Right atrium auricular region (tissue), 2 donors: Measurements from ENCODE around the gene MET. TPM values are rescaled to one million over a fixed set of nuclear protein-coding genes. Genes with fewer than 3 reads are reported as not detected.

Experiments used
- DNase-seq: peaks from one replicate; pipeline ENCODE4 v3.0.0-alpha.2; 2019; ENCODE audit warnings: low spot score
- H3K27ac ChIP-seq, 2 donors: fragments of 200-600 bp; sonication (generic); 1 replicate in 1 of 2; 2 replicates in 1 of 2; pipeline ENCODE4 v1.5.1; 2016 to 2019
- H3K27me3 ChIP-seq, 2 donors: fragments of 200-600 bp; sonication (generic); one replicate each; pipeline versions ENCODE4 v1.5.1 to v1.6.0; 2017 to 2019
- H3K36me3 ChIP-seq: fragments of 200-600 bp; sonication (generic); one replicate; pipeline ENCODE4 v1.5.1; 2016
- H3K4me1 ChIP-seq, 2 donors: fragments of 200-600 bp; sonication (generic); one replicate each; pipeline versions ENCODE4 v1.5.1 to v1.6.0; 2017 to 2019
- H3K4me3 ChIP-seq, 2 donors: fragments of 200-600 bp; sonication (generic); 1 replicate in 1 of 2; 2 replicates in 1 of 2; pipeline ENCODE4 v1.5.1; 2017 to 2019; ENCODE audit warnings: mild to moderate bottlenecking in 1 of 2, moderate library complexity in 1 of 2
- H3K9me3 ChIP-seq, 2 donors: fragments of 200-600 bp; sonication (generic); one replicate each; pipeline ENCODE4 v1.5.1; 2019
- total RNA-seq, 2 donors: library from RNA; depleted of rRNA; stranded (reverse); fragments of >200 nt; gene quantifications; one replicate each; pipeline ENCODE4 v1.1.0, GENCODE V29; 2016
- TF ChIP-seq, protein P1 (sequence below), 2 donors: fragments of 200-600 bp; sonication (generic); IDR thresholded peaks; one replicate each; pipeline ENCODE4 v1.5.1; 2019; ENCODE audit warnings: antibody characterized with exemption in 2 of 2

MET gene
- total RNA-seq, 2 donors from 2014 or later, result 16.1 to 17.5 TPM

DNA sequence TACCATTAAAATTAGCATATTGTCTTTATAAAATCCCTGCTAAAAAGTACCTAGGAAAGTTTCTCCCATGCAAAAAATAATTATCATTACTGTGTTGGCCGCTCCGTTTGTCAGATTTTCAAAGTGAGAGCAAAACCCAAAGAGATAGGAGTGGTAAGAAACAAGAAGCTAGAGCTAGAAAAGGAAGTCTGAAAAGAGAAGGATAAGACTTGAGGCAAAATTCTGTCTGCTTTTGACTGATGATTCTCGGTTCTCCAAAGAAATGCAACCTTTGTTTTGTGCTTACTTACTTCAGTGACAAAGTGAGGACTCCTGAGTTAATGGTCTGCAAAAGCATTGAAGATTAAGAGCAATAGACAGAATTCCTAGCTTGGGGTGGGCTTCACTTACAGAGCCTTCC is 157.0 kb downstream of the MET start:
- Histone ChIP-seq H3K4me1 (no peaks in the 10 kb centered on the region), H3K27me3 (no peaks in the 10 kb centered on the region), H3K36me3 (no peaks in the 10 kb centered on the region), H3K4me3 (no peak overlapping the region), H3K9me3 (peaks cover 0 to 8% of the 10 kb centered on the region in 2 donors), H3K27ac (no peak overlapping the region)
- TF ChIP-seq, protein P1, sequence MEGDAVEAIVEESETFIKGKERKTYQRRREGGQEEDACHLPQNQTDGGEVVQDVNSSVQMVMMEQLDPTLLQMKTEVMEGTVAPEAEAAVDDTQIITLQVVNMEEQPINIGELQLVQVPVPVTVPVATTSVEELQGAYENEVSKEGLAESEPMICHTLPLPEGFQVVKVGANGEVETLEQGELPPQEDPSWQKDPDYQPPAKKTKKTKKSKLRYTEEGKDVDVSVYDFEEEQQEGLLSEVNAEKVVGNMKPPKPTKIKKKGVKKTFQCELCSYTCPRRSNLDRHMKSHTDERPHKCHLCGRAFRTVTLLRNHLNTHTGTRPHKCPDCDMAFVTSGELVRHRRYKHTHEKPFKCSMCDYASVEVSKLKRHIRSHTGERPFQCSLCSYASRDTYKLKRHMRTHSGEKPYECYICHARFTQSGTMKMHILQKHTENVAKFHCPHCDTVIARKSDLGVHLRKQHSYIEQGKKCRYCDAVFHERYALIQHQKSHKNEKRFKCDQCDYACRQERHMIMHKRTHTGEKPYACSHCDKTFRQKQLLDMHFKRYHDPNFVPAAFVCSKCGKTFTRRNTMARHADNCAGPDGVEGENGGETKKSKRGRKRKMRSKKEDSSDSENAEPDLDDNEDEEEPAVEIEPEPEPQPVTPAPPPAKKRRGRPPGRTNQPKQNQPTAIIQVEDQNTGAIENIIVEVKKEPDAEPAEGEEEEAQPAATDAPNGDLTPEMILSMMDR (IDR thresholded peaks at IDR 0.05), result no peak
- no peak for DNase-seq

DNA sequence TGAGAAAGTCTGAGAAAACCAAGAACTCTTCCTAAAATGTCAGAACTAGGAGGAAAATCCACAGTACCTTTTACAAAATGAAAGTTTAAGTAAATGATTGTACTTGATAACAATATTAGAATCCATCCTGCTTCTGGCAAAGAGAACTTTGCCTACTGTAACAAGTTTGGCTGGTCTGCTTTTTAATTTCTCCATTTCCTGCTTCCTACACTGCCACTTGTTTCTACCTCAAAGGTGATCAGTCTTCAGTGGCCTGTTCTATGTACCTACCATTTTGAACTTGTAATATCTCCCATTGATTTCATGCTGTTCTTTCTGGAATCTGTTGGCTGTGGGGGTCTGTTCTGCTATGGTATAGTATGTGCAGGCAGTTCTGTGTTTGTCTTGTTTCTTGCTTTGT is 157.5 kb downstream of the MET start:
- TF ChIP-seq, protein P1 (IDR thresholded peaks at IDR 0.05), result no peak
- no peak overlapping the region for H3K27ac ChIP-seq
- peaks cover 0 to 2% of the 10 kb centered on the region in 2 donors for H3K4me1 ChIP-seq
- H3K36me3 ChIP-seq, result no peaks in the 10 kb centered on the region
- DNase-seq, result no peak
- no peak overlapping the region for H3K4me3 ChIP-seq
- H3K9me3 ChIP-seq, result peaks cover 0 to 3% of the 10 kb centered on the region in 2 donors
- no peaks in the 10 kb centered on the region for H3K27me3 ChIP-seq

DNA sequence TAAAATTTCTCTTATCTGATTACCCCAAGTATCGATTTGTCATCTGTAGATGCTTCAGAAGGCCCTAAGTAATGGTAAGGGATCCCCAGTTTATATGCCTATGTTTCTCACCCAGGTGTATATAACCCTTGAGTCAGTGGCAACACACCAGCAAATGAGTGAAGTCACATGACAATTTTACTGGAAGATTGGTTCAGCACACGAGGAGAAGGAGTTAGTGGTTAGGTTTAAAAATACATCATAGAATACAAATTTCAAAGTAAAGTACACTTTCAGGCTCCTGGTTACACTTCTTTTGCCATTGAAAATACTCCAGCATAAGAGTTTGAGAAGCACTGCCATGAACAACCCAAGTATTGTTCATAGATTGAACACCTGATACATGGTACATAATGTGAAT is 160.7 kb downstream of the MET start:
- H3K27me3 ChIP-seq, result no peaks in the 10 kb centered on the region

DNA sequence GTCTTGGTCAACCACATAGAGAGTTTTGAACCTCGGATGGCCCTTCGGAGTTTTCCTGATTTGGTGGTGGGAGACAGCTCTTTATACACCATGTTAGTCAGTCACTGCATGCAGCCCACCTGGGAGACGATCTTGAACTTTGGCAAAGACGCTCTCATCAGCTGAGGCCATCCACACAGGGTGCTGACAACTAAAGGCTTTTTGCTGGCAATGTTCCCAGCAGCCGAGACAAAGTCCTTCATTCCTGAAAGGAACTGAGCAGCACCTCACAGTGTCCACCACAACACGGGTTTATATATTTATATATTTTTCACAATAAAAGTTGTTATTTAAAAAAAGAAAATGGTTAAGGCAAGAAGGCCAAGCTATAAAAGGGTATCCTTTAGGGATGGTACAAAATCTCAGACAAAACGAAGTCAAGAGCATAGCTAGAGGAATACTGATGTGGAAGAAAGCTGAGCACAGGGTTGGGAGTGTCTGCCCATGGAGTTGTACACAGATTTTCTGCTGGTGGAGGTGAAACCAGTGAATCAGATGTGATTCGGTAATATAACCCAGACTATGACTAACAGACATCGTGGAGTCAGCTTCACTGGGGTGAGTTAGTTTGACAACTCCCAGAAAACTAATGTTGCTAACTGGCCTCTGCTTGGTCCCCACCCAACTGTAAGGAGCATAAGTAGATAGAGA is 163.0 kb downstream of the MET start:
- DNase-seq, result no peak
- H3K9me3 ChIP-seq, result no peaks in the 10 kb centered on the region
- peaks cover 0 to 11% of the 10 kb centered on the region in 2 donors for H3K4me1 ChIP-seq
- TF ChIP-seq, protein P1 (IDR thresholded peaks at IDR 0.05), result no peak
- no peak overlapping the region for H3K4me3 ChIP-seq
- H3K27me3 ChIP-seq, result no peaks in the 10 kb centered on the region
- no peak overlapping the region for H3K27ac ChIP-seq
- H3K36me3 ChIP-seq, result no peaks in the 10 kb centered on the region

More for the DNA sequence above, 160.7 kb downstream of the MET start:
- Histone ChIP-seq H3K4me3 (no peak overlapping the region), H3K27ac (no peak overlapping the region), H3K4me1 (peaks cover 0 to 11% of the 10 kb centered on the region in 2 donors), H3K9me3 (no peaks in the 10 kb centered on the region), H3K36me3 (no peaks in the 10 kb centered on the region)
- no peak for DNase-seq
- TF ChIP-seq, protein P1 (IDR thresholded peaks at IDR 0.05), result no peak

DNA sequence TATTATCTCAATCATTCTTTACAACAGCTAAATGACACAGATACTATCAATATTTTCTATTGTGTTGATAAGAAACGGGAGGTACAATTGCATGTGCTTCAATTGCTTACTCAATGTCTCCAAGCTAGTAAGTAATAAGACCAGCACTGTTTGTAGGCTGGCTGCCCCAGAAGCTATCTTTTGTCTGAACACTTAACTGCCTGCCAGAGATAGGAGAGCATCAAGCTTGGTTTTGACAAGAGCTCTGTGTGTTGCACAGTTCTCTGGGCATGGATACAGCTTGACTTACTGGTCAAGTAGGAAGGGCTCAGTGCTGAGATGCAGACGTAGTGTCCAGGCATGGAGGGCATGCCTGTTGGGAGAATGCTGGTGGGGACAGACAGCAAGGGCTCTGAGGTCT is 164.1 kb downstream of the MET start:
- Histone ChIP-seq H3K27me3 (no peaks in the 10 kb centered on the region), H3K4me1 (peaks cover 0 to 11% of the 10 kb centered on the region in 2 donors), H3K36me3 (no peaks in the 10 kb centered on the region), H3K4me3 (no peak overlapping the region), H3K27ac (no peak overlapping the region), H3K9me3 (no peaks in the 10 kb centered on the region)
- TF ChIP-seq, protein P1 (IDR thresholded peaks at IDR 0.05), result no peak
- DNase-seq, result no peak

DNA sequence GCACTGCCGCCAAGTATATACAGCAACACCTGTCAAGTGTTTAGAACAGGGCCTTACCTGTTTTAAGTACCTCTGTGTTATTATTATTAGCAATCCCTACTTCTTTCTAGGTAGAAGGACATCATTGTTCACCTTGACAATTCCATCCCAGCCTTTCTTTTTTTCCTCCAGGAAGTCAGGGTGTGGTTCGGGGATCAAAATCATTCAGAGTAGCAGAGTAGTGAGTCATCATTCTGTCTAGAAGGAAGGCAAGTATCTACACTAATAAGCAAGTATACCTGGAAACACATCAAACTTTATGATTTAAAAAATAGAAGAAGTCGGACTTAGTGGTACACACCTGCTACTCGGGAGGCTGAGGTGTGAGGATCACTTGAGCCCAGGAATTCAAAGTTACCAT is 164.9 kb downstream of the MET start:
- Histone ChIP-seq H3K4me1 (peaks cover 0 to 11% of the 10 kb centered on the region in 2 donors), H3K27ac (no peak overlapping the region), H3K36me3 (no peaks in the 10 kb centered on the region), H3K27me3 (no peaks in the 10 kb centered on the region), H3K9me3 (no peaks in the 10 kb centered on the region), H3K4me3 (no peak overlapping the region)
- TF ChIP-seq, protein P1 (IDR thresholded peaks at IDR 0.05), result no peak
- no peak for DNase-seq
